Body of pancreas (tissue), 4 donors: Measurements from ENCODE around the gene RBCK1. TPM values are rescaled to one million over a fixed set of nuclear protein-coding genes. Genes with fewer than 3 reads are reported as not detected.
"Not testable (repeated sequence)": the region's sequence is repeated elsewhere in the genome, so short reads cannot be mapped to it uniquely, and the experiment has no call there.

Experiments
- ATAC-seq: fragments of 150-250 bp; one replicate; pipeline ENCODE4 v1.9.1; 2016
- DNase-seq, 4 donors: peaks; one replicate each; pipeline ENCODE4 v3.0.0-alpha.2; 2019
- H3K27ac ChIP-seq, 4 donors: fragments of 200-600 bp; sonication (generic); 1 replicate in 3 of 4; 2 replicates in 1 of 4; pipeline versions ENCODE4 v1.5.1 to v1.6.1; 2016 to 2019; ENCODE audit warnings: mild to moderate bottlenecking in 1 of 4, mixed read lengths in 1 of 4, moderate library complexity in 1 of 4
- H3K27me3 ChIP-seq, 2 donors: fragments of 200-600 bp; sonication (generic); one replicate each; pipeline ENCODE4 v1.6.0; 2016; ENCODE audit warnings: mild to moderate bottlenecking in 1 of 2
- H3K36me3 ChIP-seq, 2 donors: fragments of 200-600 bp; sonication (generic); replicated peaks in 1 of 2; 2 replicates each; pipeline ENCODE4 v1.5.1; 2016; ENCODE audit warnings: low read depth in 2 of 2; ENCODE audit not compliant: insufficient read depth in 1 of 2
- H3K4me1 ChIP-seq: fragments of 200-600 bp; sonication (generic); one replicate; pipeline ENCODE4 v1.6.0; 2016
- H3K4me3 ChIP-seq, 2 donors: fragments of 200-600 bp; sonication (generic); 1 replicate in 1 of 2; 2 replicates in 1 of 2; pipeline ENCODE4 v1.5.1; 2016 to 2019
- H3K9me3 ChIP-seq, 3 donors: fragments of 200-600 bp; sonication (generic); 1 replicate in 2 of 3; 2 replicates in 1 of 3; pipeline ENCODE4 v1.5.1; 2016
- CTCF ChIP-seq, 7 experiments: fragments of 450-650 bp in 4 of 7; fragments of 200-600 bp in 3 of 7; sonication (generic) in 3 of 7; IDR thresholded peaks; one replicate each; pipeline ENCODE4 v1.5.1; 2016 to 2019; ENCODE audit warnings: antibody characterized with exemption in 7 of 7
- POLR2A ChIP-seq, 3 donors: fragments of 450-650 bp; IDR thresholded peaks; one replicate each; pipeline ENCODE4 v1.6.1; 2016; ENCODE audit warnings: antibody characterized with exemption in 3 of 3, mild to moderate bottlenecking in 2 of 3
- WGBS, 2 donors: methylation state at CpG; one replicate each; pipeline ENCODE4 v1.1.5; 2017; 5-methylcytosine and 5-hydroxymethylcytosine counted together
- intact Hi-C: fragments of 100-400 bp; cut with DNase I; formaldehyde crosslinking; loops from one replicate; pipeline ENCODE4 v1.15.1; 2023
- total RNA-seq, 2 donors: library from RNA; depleted of rRNA; stranded (reverse); fragments of >200 nt; gene quantifications; one replicate each; pipeline ENCODE4 v1.1.0, GENCODE V29; 2016

The RBCK1 gene
- total RNA-seq, 2 donors from 2014 or later: 36.1 to 95.9 TPM

GRCh38 chr20:376750-377149 is 31.3 kb upstream of the RBCK1 start:
- no peak for DNase-seq
- H3K36me3 ChIP-seq: no peaks in the 10 kb centered on the region
- no peak for ATAC-seq
- no peak for TF ChIP-seq CTCF (IDR thresholded peaks at IDR 0.05)
- TF ChIP-seq POLR2A (IDR thresholded peaks at IDR 0.05): no peak
- H3K27me3 ChIP-seq: no peaks in the 10 kb centered on the region
- H3K27ac ChIP-seq: no peak overlapping the region
- H3K4me1 ChIP-seq: peaks cover 15% of the 10 kb centered on the region
- no peaks in the 10 kb centered on the region for H3K9me3 ChIP-seq
- H3K4me3 ChIP-seq: no peak overlapping the region
- intact Hi-C loops: no loop called here
- WGBS, 2 donors: 61 to 92% methylated on average over 2 of the region's 2 CpGs

GRCh38 chr20:377578-377977 is 30.5 kb upstream of the RBCK1 start:
- H3K4me3 ChIP-seq, H3K36me3 ChIP-seq, H3K9me3 ChIP-seq, H3K27me3 ChIP-seq, DNase-seq, H3K27ac ChIP-seq, ATAC-seq, H3K4me1 ChIP-seq, intact Hi-C loops: not testable (repeated sequence)
- 82 to 88% methylated on average over 12 of the region's 12 CpGs for WGBS, 2 donors

- H3K27me3 ChIP-seq: no peaks in the 10 kb centered on the region
- 79 to 86% methylated on average over 5 of the region's 5 CpGs for WGBS, 2 donors
- no peak overlapping the region for H3K4me3 ChIP-seq
- H3K36me3 ChIP-seq: no peaks in the 10 kb centered on the region
- no peak overlapping the region for H3K27ac ChIP-seq
- peaks cover 5% of the 10 kb centered on the region for H3K4me1 ChIP-seq
- no peak for ATAC-seq
- no peaks in the 10 kb centered on the region for H3K9me3 ChIP-seq
- TF ChIP-seq CTCF (IDR thresholded peaks at IDR 0.05) (no peak), POLR2A (IDR thresholded peaks at IDR 0.05) (no peak)
- DNase-seq: no peak
- intact Hi-C loops: no loop called here
Measured at GRCh38 chr20:378961-379336, 29.1 kb upstream of the RBCK1 start.

- DNase-seq: peak; percentile 41 to 66 (median 58)
- intact Hi-C loops: no loop called here
- WGBS, 2 donors: 1% methylated on average over 17 to 75 of the region's 93 CpGs
- Histone ChIP-seq H3K4me3 (peak overlapping the region; percentile 39 to 67), H3K27me3 (no peaks in the 10 kb centered on the region), H3K9me3 (no peaks in the 10 kb centered on the region), H3K36me3 (no peaks in the 10 kb centered on the region), H3K27ac (peak overlapping the region; percentile 81 to 90 (median 86)), H3K4me1 (peaks cover 5% of the 10 kb centered on the region)
- ATAC-seq: peak; percentile 57
- TF ChIP-seq POLR2A (IDR thresholded peaks at IDR 0.05) (peak; percentile 26 to 55 (median 49)), CTCF (IDR thresholded peaks at IDR 0.05) (peak in 2 of 7 experiments; percentile 23 to 26)
Measured at GRCh38 chr20:380763-381580, 27.1 kb upstream of the RBCK1 start.

- no peaks in the 10 kb centered on the region for H3K36me3 ChIP-seq
- peak; percentile 80 for ATAC-seq
- WGBS, 2 donors: 0% methylated on average over 48 of the region's 49 CpGs; no CpG with 5 or more reads in 1 of the 2 donors
- H3K27me3 ChIP-seq: no peaks in the 10 kb centered on the region
- peak overlapping the region; percentile 39 to 67 for H3K4me3 ChIP-seq
- peak; percentile 73 to 89 (median 83) for DNase-seq
- peak in 3 of 7 experiments; percentile 12 to 13 (median 12) for TF ChIP-seq CTCF (IDR thresholded peaks at IDR 0.05)
- TF ChIP-seq POLR2A (IDR thresholded peaks at IDR 0.05): peak; percentile 58 to 72 (median 68)
- H3K27ac ChIP-seq: peak overlapping the region; percentile 81 to 90 (median 86)
- intact Hi-C loops: no loop called here
- H3K9me3 ChIP-seq: no peaks in the 10 kb centered on the region
- peaks cover 5% of the 10 kb centered on the region for H3K4me1 ChIP-seq
Measured at GRCh38 chr20:381581-382290, 26.4 kb upstream of the RBCK1 start.
